Sigmoid colon (tissue), 4 donors: ENCODE results near the gene MESD.

Experiments used
- POLR2A ChIP-seq, 2 donors: fragments of 450-650 bp; IDR thresholded peaks; one replicate each; pipeline ENCODE4 v1.6.1; 2016; ENCODE audit warnings: antibody characterized with exemption in 2 of 2, mild to moderate bottlenecking in 2 of 2, moderate library complexity in 2 of 2
- POLR2AphosphoS5 ChIP-seq, 4 donors: sonication (generic); formaldehyde crosslinking; IDR thresholded peaks; one replicate each; pipeline ENCODE4 v1.6.1; 2017; ENCODE audit warnings: antibody characterized with exemption in 4 of 4
- TF ChIP-seq, protein P1 (sequence below), 4 experiments: fragments of 450-650 bp in 3 of 4; fragments of 200-600 bp in 1 of 4; IDR thresholded peaks; one replicate each; pipeline ENCODE4 v1.5.1; 2016 to 2019; ENCODE audit warnings: antibody characterized with exemption in 4 of 4, mild to moderate bottlenecking in 3 of 4, moderate library complexity in 2 of 4

DNA sequence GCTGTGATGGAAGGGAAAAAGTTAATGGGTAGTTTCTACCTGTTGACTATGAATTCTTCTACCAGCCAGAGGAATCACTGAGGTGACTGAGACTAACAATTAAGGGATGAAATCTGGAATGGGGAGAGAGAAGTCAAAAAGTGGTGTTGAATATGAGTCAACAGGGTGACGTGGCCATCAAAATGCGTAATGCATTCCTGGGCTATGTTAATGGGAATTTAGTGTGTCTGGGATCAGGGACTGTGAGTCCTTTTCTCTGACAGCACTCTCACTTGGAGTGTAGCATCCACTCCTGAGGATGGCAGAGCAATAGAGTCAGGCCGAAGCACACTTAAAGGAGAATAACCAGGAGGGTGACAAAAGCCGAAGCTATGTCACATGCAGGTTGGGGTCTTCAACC, 60.4 kb downstream of the MESD start:
- TF ChIP-seq, protein P1, sequence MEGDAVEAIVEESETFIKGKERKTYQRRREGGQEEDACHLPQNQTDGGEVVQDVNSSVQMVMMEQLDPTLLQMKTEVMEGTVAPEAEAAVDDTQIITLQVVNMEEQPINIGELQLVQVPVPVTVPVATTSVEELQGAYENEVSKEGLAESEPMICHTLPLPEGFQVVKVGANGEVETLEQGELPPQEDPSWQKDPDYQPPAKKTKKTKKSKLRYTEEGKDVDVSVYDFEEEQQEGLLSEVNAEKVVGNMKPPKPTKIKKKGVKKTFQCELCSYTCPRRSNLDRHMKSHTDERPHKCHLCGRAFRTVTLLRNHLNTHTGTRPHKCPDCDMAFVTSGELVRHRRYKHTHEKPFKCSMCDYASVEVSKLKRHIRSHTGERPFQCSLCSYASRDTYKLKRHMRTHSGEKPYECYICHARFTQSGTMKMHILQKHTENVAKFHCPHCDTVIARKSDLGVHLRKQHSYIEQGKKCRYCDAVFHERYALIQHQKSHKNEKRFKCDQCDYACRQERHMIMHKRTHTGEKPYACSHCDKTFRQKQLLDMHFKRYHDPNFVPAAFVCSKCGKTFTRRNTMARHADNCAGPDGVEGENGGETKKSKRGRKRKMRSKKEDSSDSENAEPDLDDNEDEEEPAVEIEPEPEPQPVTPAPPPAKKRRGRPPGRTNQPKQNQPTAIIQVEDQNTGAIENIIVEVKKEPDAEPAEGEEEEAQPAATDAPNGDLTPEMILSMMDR (IDR thresholded peaks at IDR 0.05) = no peak
- TF ChIP-seq POLR2A (IDR thresholded peaks at IDR 0.05) (no peak), POLR2AphosphoS5 (IDR thresholded peaks at IDR 0.05) (no peak)
